ENCODE results near the gene STK39.

Gene STK39

DNA sequence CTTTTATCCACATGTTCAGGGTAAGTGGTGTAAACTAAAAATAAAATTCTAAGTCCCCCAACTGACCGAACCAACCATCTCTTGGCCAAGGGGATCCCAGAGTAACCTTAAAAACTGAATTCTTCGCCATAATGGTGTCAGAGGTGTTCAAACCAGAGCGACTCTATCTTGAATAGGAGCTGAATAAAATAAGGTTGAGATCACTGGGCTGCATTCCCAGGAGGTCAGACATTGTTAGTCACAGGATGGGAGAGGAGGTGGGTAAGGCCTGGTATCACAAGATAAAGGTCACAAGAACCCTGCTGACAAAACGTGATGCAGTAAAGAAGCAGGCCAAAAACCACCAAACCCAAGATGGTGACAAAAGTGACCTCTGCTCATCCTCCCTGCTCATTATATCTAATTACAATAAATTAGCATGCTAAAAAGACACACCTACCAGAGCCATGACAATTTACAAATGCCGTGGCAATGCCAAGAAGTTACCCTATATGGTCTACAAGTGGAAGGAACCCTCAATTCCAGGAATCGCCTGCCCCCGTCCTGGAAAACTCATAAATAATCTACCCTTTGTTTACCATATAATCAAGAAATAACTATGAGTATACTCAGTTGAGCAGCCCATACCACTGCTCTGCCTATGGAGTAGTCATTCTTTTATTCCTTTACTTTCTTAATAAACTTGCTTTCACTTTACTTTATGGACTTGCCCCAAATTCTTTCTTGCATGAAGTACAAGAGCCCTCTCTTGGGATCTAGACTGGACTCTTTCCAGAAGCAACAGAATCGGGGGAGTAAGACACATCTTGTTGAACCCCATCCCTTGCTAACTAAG, 302.4 kb downstream of the STK39 start:
- H3K4me1 Mint-ChIP-seq: peaks cover 28% of the 10 kb centered on the region
- H3K27ac Mint-ChIP-seq: peak overlapping the region in 1 of 3 experiments; percentile 25
- no peaks in the 10 kb centered on the region for H3K27me3 Mint-ChIP-seq (ENCODE audit: low read depth)
- no peak for TF ChIP-seq CTCF (IDR thresholded peaks at IDR 0.05; ENCODE audit: unreplicated experiment in 3 of 3)
- no peak overlapping the region for H3K4me3 Mint-ChIP-seq
- H3K36me3 Mint-ChIP-seq (ENCODE audit: low read depth): peaks cover 12% of the 10 kb centered on the region
- peaks cover 15% of the 10 kb centered on the region for H3K9me3 Mint-ChIP-seq

- Mint-ChIP-seq H3K27ac (peak overlapping the region; percentile 45 to 74 (median 66)), H3K27me3 (ENCODE audit: low read depth) (no peaks in the 10 kb centered on the region), H3K36me3 (ENCODE audit: low read depth) (peaks cover 5% of the 10 kb centered on the region), H3K9me3 (peaks cover 15% of the 10 kb centered on the region), H3K4me1 (peaks cover 28% of the 10 kb centered on the region), H3K4me3 (no peak overlapping the region)
- no peak for TF ChIP-seq CTCF (IDR thresholded peaks at IDR 0.05; ENCODE audit: unreplicated experiment in 3 of 3)
Observed at GRCh38 chr2:167943897-167944296, 303.5 kb downstream of the STK39 start.

DNA sequence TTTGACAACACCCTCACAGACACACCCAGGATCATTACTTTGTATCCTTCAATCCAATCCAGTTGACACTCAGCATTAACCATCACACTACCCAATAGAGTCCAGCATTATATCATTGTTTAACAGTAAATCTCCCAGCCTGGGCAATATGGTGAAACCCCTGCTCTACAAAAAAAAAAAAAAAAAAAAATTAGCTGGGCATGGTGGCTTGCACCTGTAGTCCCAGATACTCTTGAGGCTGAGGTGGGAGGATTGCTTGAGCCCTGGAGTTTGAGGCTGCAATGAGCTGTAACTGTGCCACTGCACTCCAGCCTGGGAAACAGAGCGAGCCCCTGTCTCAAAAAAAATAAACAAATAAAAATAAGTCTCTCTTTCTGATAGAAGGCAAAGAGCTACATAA, 304.0 kb downstream of the STK39 start:
- no peak overlapping the region for H3K27ac Mint-ChIP-seq
- peaks cover 28% of the 10 kb centered on the region for H3K4me1 Mint-ChIP-seq
- no peaks in the 10 kb centered on the region for H3K27me3 Mint-ChIP-seq (ENCODE audit: low read depth)
- TF ChIP-seq CTCF (IDR thresholded peaks at IDR 0.05; ENCODE audit: unreplicated experiment in 3 of 3): no peak
- no peak overlapping the region for H3K4me3 Mint-ChIP-seq
- peaks cover 15% of the 10 kb centered on the region for H3K9me3 Mint-ChIP-seq
- H3K36me3 Mint-ChIP-seq (ENCODE audit: low read depth): peaks cover 5% of the 10 kb centered on the region

DNA sequence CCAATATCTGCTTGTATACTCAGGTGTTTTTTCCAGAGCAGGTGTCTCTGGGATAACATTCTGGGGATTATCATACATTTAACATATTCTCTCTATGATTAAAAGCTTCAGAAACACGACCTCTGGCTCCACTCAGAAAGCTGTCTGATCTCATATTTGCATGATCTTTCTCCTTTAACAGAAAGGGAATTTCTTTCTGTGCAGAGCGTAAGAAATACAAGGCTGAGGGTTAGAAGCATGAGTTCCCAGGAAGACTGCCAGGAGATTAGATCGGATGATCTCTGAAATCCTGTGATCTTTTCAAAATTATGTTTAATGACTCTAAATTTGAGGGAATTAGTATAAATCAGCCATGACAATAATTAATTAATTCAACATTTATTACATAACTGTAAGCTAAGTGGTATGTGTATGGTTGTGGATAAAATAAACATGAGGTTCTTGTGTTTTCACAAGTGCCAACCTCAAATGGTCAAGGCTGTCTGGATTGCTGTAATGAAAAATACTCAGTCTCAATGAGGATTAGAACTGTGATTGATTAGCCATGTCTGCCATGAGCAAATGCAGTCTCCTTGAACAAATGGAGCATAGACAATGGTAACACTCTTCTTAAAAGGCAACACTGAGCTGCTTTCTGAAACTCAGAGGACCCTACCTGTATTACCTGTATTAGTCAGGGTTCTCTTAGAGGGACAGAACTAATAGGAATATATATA, 304.9 kb downstream of the STK39 start:
- Mint-ChIP-seq H3K27ac (no peak overlapping the region), H3K36me3 (ENCODE audit: low read depth) (peaks cover 5% of the 10 kb centered on the region), H3K4me3 (no peak overlapping the region), H3K4me1 (peaks cover 28% of the 10 kb centered on the region), H3K9me3 (peaks cover 15% of the 10 kb centered on the region), H3K27me3 (ENCODE audit: low read depth) (no peaks in the 10 kb centered on the region)
- TF ChIP-seq CTCF (IDR thresholded peaks at IDR 0.05; ENCODE audit: unreplicated experiment in 3 of 3): no peak

DNA sequence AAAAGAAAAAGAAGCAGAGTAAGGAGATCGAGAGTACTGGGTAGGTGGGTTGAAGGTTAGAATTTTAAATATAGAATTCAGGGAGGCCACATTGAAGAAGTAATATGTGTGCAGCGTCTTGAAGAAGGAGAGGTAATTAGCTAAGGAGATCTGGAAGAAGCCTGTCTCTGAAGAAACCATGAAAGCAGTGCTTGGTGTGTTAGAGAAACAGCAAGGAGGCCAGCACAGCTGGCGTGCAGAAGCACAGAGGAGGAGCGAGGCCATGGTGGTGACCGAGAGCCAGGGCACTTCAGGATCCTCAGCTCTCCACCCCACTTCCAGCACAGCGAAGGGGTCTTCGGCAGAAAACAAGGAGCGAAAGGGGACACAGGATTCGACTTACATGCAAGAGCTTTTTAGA, 305.8 kb downstream of the STK39 start:
- Mint-ChIP-seq H3K4me3 (no peak overlapping the region), H3K9me3 (peaks cover 15% of the 10 kb centered on the region), H3K4me1 (peaks cover 27% of the 10 kb centered on the region), H3K27me3 (ENCODE audit: low read depth) (no peaks in the 10 kb centered on the region), H3K27ac (peak overlapping the region in 1 of 3 experiments; percentile 74), H3K36me3 (ENCODE audit: low read depth) (peaks cover 5% of the 10 kb centered on the region)
- TF ChIP-seq CTCF (IDR thresholded peaks at IDR 0.05; ENCODE audit: unreplicated experiment in 3 of 3): no peak

Data from nephron (organoid).